HCT116 (cell line): ENCODE data around the gene KCTD17. TPM values are rescaled to one million over a fixed set of nuclear protein-coding genes. Genes with fewer than 3 reads are reported as not detected.

Experiments used
- ATAC-seq: fragments of 200-7000 bp; cut with Tn5 transposase; 2 replicates; pipeline ENCODE4 v1.9.1; 2020; ENCODE audit warnings: mild to moderate bottlenecking, moderate library complexity
- BruUV-seq: library from RNA; stranded (reverse); fragments of 400-500 nt; replicated peaks from 2 replicates; lab custom pipeline; 2021; lab: Mats Ljungman, UMichigan
- CTCF ChIA-PET: fragments of 300-600 bp; sonication (Branson Sonifier 250); formaldehyde crosslinking; loops from one replicate; lab custom pipeline; 2021; ENCODE audit warnings: antibody characterized with exemption; lab: Charles Lee
- POLR2A ChIA-PET: fragments of 300-600, 350-600 bp; sonication (Branson Sonifier 250); formaldehyde crosslinking; loops from one replicate; lab custom pipeline; 2021; ENCODE audit warnings: antibody characterized with exemption; lab: Charles Lee
- RAD21 ChIA-PET, 2 experiments: fragments of 300-600 bp; sonication (Branson Sonifier 250); formaldehyde crosslinking; loops; one replicate each; lab custom pipeline; 2023; ENCODE audit warnings: low total read pairs in 2 of 2; ENCODE audit not compliant: uncharacterized antibody in 2 of 2, unreplicated experiment in 2 of 2, low non-redundant PET in 1 of 2; lab: Charles Lee
- DNase-seq: peaks from one replicate; pipeline ENCODE4 v3.0.0-alpha.2; 2010; ENCODE audit warnings: low read depth, low spot score
- H2AFZ ChIP-seq: fragments of 200-600 bp; shearing (Covaris generic), sonication (generic); 2 replicates; pipeline ENCODE4 v1.6.1; 2017; ENCODE audit warnings: low read depth, mixed run types, mixed read lengths, antibody characterized with exemption, low read length; ENCODE audit not compliant: poor library complexity, severe bottlenecking
- H3K27ac ChIP-seq: 2 replicates; pipeline ENCODE4 v1.5.1; 2012; ENCODE audit warnings: low read depth, low read length
- H3K27me3 ChIP-seq: fragments of 200-600 bp; sonication (generic); 2 replicates; pipeline ENCODE4 v1.6.1; 2016; ENCODE audit warnings: mixed run types, low read length, mixed read lengths; ENCODE audit not compliant: insufficient read depth
- H3K36me3 ChIP-seq, 2 experiments: fragments of 200-500 bp in 1 of 2; fragments of 200-600 bp in 1 of 2; sonication (Bioruptor generic) in 1 of 2; sonication (generic) in 1 of 2; 2 replicates each; pipeline versions ENCODE4 v1.5.1 to v1.6.1; 2014 to 2016; ENCODE audit warnings: low read length in 2 of 2, inconsistent platforms in 1 of 2, mixed read lengths in 1 of 2, mixed run types in 1 of 2; ENCODE audit not compliant: insufficient read depth in 2 of 2, control insufficient read depth in 1 of 2
- H3K4me1 ChIP-seq, 2 experiments: fragments of 200-600 bp in 1 of 2; sonication (generic) in 1 of 2; 2 replicates each; pipeline versions ENCODE4 v1.5.1 to v1.6.1; 2012 to 2017; ENCODE audit warnings: low read length in 2 of 2, inconsistent platforms in 1 of 2, mild to moderate bottlenecking in 1 of 2, mixed read lengths in 1 of 2, mixed run types in 1 of 2, moderate library complexity in 1 of 2; ENCODE audit not compliant: insufficient read depth in 2 of 2, control insufficient read depth in 1 of 2
- H3K4me2 ChIP-seq: fragments of 200-600 bp; sonication (generic); 2 replicates; pipeline ENCODE4 v1.6.1; 2017; ENCODE audit warnings: mixed run types, low read length, mixed read lengths
- H3K4me3 ChIP-seq, 2 experiments: fragments of 200-600 bp in 1 of 2; sonication (generic) in 1 of 2; replicated peaks in 1 of 2; 2 replicates each; pipeline ENCODE4 v1.5.1; 2011 to 2016; ENCODE audit warnings: low read length in 2 of 2, control low read depth in 1 of 2, low read depth in 1 of 2, mild to moderate bottlenecking in 1 of 2, mixed read lengths in 1 of 2, mixed run types in 1 of 2
- H3K79me2 ChIP-seq: fragments of 200-600 bp; sonication (generic); 2 replicates; pipeline ENCODE4 v1.6.1; 2017; ENCODE audit warnings: mild to moderate bottlenecking, mixed run types, low read length, moderate library complexity, mixed read lengths; ENCODE audit not compliant: insufficient read depth
- H3K9ac ChIP-seq: fragments of 200-600 bp; sonication (generic); 2 replicates; pipeline ENCODE4 v1.6.1; 2016; ENCODE audit warnings: low read length, mixed read lengths
- H3K9me2 ChIP-seq: fragments of 200-600 bp; sonication (generic), shearing (Covaris generic); 2 replicates; pipeline ENCODE4 v1.6.1; 2017; ENCODE audit warnings: mixed run types, mild to moderate bottlenecking, moderate library complexity; ENCODE audit not compliant: insufficient read depth
- H3K9me3 ChIP-seq, 2 experiments: fragments of 200-500 bp in 1 of 2; fragments of 200-600 bp in 1 of 2; sonication (Bioruptor generic) in 1 of 2; sonication (generic) in 1 of 2; 2 replicates each; pipeline ENCODE4 v1.6.1; 2014 to 2017; ENCODE audit warnings: low read length in 2 of 2, mixed read lengths in 2 of 2, inconsistent platforms in 1 of 2, low read depth in 1 of 2, mild to moderate bottlenecking in 1 of 2, mixed run types in 1 of 2, moderate library complexity in 1 of 2; ENCODE audit not compliant: control insufficient read depth in 1 of 2, insufficient read depth in 1 of 2
- H4K20me1 ChIP-seq: fragments of 200-600 bp; sonication (generic), shearing (Covaris generic); 2 replicates; pipeline ENCODE4 v1.6.1; 2017; ENCODE audit warnings: mixed run types, mild to moderate bottlenecking, moderate library complexity; ENCODE audit not compliant: insufficient read depth
- CBX3 ChIP-seq: IDR thresholded peaks from 2 replicates; pipeline ENCODE4 v1.6.1; 2012; ENCODE audit warnings: low read depth
- CEBPB ChIP-seq: IDR thresholded peaks from 2 replicates; pipeline ENCODE4 v1.6.1; 2012; ENCODE audit warnings: low read depth
- EGR1 ChIP-seq: IDR thresholded peaks from 2 replicates; pipeline ENCODE4 v1.6.1; 2012; ENCODE audit warnings: low read depth
- ELF1 ChIP-seq: IDR thresholded peaks from 2 replicates; pipeline ENCODE4 v1.6.1; 2012; ENCODE audit warnings: low read depth, borderline replicate concordance
- EZH2 ChIP-seq: fragments of 200-600 bp; sonication (generic); IDR thresholded peaks from 2 replicates; pipeline ENCODE4 v1.6.1; 2017; ENCODE audit warnings: antibody characterized with exemption, mixed run types
- EZH2phosphoT487 ChIP-seq: fragments of 200-600 bp; IDR thresholded peaks from 2 replicates; pipeline ENCODE4 v1.6.1; 2018; ENCODE audit warnings: antibody characterized with exemption, borderline replicate concordance
- FOSL1 ChIP-seq: IDR thresholded peaks from 2 replicates; pipeline ENCODE4 v1.6.1; 2012; ENCODE audit warnings: low read depth
- JUND ChIP-seq: IDR thresholded peaks from 2 replicates; pipeline ENCODE4 v1.6.1; 2012
- POLR2AphosphoS5 ChIP-seq: IDR thresholded peaks from 2 replicates; pipeline ENCODE4 v1.6.1; 2011; ENCODE audit warnings: mild to moderate bottlenecking, low read depth, low read length, moderate library complexity
- RAD21 ChIP-seq: IDR thresholded peaks from 2 replicates; pipeline ENCODE4 v1.6.1; 2012; ENCODE audit warnings: low read depth, mild to moderate bottlenecking
- SIN3A ChIP-seq: IDR thresholded peaks from 2 replicates; pipeline ENCODE4 v1.6.1; 2012; ENCODE audit warnings: low read depth
- SP1 ChIP-seq: IDR thresholded peaks from 2 replicates; pipeline ENCODE4 v1.6.1; 2012; ENCODE audit warnings: low read depth
- YY1 ChIP-seq: IDR thresholded peaks from 2 replicates; pipeline ENCODE4 v1.6.1; 2011; ENCODE audit warnings: low read length, low read depth, moderate library complexity, mild to moderate bottlenecking; ENCODE audit not compliant: insufficient replicate concordance; ENCODE audit errors: extremely low read depth
- ZFX ChIP-seq: fragments of 450-650 bp; IDR thresholded peaks from 2 replicates; pipeline ENCODE4 v1.6.1; 2017
- ZNF274 ChIP-seq: fragments of 200-500 bp; sonication (Bioruptor generic); IDR thresholded peaks from 2 replicates; pipeline ENCODE4 v1.6.1; 2014; ENCODE audit warnings: mild to moderate bottlenecking, low read depth, low read length, inconsistent platforms
- intact Hi-C: fragments of 100-400 bp; cut with micrococcal nuclease; formaldehyde crosslinking; loops from 2 replicates; pipeline ENCODE4 v1.10.0; 2022
- total RNA-seq: library from RNA; stranded (reverse); gene quantifications from one replicate; pipeline ENCODE4 v1.2.1, GENCODE V29; 2021; ENCODE audit not compliant: unreplicated experiment
- TF ChIP-seq, protein P1 (sequence below): IDR thresholded peaks from 2 replicates; pipeline ENCODE4 v1.6.1; 2012; ENCODE audit warnings: low read depth
- TF ChIP-seq, protein P2 (sequence below), 3 experiments: fragments of 200-600 bp in 1 of 3; sonication (generic) in 1 of 3; IDR thresholded peaks in 2 of 3; conservative IDR thresholded peaks in 1 of 3; 2 replicates each; pipeline ENCODE4 v1.5.1; 2012 to 2017; ENCODE audit warnings: low read depth in 2 of 3, low read length in 2 of 3, antibody characterized with exemption in 1 of 3, borderline replicate concordance in 1 of 3, control low read depth in 1 of 3, mild to moderate bottlenecking in 1 of 3, mixed read lengths in 1 of 3, mixed run types in 1 of 3, moderate library complexity in 1 of 3; ENCODE audit not compliant: insufficient read depth in 1 of 3
- TF ChIP-seq, protein P3 (sequence below): IDR thresholded peaks from 2 replicates; pipeline ENCODE4 v1.6.1; 2011; ENCODE audit warnings: mild to moderate bottlenecking, low read length, moderate library complexity; ENCODE audit not compliant: insufficient replicate concordance; ENCODE audit errors: extremely low read depth
- TF ChIP-seq, protein P4 (sequence below): IDR thresholded peaks from 2 replicates; pipeline ENCODE4 v1.6.1; 2012
- TF ChIP-seq, protein P5 (sequence below): IDR thresholded peaks from 2 replicates; pipeline ENCODE4 v1.6.1; 2012

The KCTD17 gene
- total RNA-seq, 1 experiment from 2014 or later: 23.4 TPM

DNA sequence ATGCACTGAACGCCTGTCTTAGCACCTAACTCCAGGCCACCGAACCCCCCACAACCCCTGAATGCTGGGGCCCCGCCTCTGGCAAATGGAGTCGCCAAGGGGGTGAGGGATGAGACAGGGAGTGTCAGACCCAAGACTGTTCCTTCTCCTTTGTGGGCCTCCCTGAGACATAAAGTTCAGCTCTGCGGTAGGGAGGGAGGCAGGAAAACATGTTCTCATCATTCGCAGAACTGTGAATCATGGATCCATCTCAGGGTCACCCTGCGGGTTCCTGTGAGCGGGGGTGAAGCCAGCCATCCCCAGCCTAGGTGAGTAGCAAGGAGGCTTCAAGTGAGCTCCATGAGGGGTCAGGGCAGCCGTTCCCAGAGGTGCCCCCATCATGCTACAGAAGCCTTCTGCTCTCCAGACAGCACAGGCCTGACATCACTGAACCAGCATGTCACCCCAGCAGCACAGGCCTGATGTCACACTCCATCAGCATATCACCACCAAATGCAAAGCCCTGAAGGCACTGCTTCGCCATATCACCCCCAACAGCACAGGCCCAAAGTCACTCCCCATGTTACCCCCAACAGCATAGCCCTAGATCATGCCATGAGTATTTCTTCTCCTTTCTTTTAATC lies 30.8 kb downstream of the KCTD17 start:
- Histone ChIP-seq H3K36me3 (no peaks in the 10 kb centered on the region), H3K4me3 (no peak overlapping the region), H3K4me1 (peaks cover 0 to 11% of the 10 kb centered on the region in 2 experiments; a peak in 2 of 4 replicates), H3K9me3 (no peaks in the 10 kb centered on the region), H2AFZ (no peak overlapping the region), H3K4me2 (no peak overlapping the region), H3K9me2 (no peaks in the 10 kb centered on the region), H3K9ac (no peak overlapping the region), H3K79me2 (no peaks in the 10 kb centered on the region), H4K20me1 (no peaks in the 10 kb centered on the region), H3K27me3 (0 out of 2 replicates have a peak, but pooled peaks cover under 1% of the 10 kb centered on the region), H3K27ac (no peak overlapping the region)
- no peak for DNase-seq
- POLR2A ChIA-PET: no interaction called here
- CTCF ChIA-PET: no interaction called here
- BruUV-seq: no TSS peak
- TF ChIP-seq EZH2 (no peak), ELF1 (no peak), FOSL1 (no peak), ZFX (no peak), POLR2AphosphoS5 (no peak), SIN3A (no peak), ZNF274 (no peak), EZH2phosphoT487 (no peak), CEBPB (no peak), EGR1 (no peak), CBX3 (no peak), SP1 (no peak), JUND (no peak), RAD21 (no peak), YY1 (no peak)
- TF ChIP-seq, protein P1, sequence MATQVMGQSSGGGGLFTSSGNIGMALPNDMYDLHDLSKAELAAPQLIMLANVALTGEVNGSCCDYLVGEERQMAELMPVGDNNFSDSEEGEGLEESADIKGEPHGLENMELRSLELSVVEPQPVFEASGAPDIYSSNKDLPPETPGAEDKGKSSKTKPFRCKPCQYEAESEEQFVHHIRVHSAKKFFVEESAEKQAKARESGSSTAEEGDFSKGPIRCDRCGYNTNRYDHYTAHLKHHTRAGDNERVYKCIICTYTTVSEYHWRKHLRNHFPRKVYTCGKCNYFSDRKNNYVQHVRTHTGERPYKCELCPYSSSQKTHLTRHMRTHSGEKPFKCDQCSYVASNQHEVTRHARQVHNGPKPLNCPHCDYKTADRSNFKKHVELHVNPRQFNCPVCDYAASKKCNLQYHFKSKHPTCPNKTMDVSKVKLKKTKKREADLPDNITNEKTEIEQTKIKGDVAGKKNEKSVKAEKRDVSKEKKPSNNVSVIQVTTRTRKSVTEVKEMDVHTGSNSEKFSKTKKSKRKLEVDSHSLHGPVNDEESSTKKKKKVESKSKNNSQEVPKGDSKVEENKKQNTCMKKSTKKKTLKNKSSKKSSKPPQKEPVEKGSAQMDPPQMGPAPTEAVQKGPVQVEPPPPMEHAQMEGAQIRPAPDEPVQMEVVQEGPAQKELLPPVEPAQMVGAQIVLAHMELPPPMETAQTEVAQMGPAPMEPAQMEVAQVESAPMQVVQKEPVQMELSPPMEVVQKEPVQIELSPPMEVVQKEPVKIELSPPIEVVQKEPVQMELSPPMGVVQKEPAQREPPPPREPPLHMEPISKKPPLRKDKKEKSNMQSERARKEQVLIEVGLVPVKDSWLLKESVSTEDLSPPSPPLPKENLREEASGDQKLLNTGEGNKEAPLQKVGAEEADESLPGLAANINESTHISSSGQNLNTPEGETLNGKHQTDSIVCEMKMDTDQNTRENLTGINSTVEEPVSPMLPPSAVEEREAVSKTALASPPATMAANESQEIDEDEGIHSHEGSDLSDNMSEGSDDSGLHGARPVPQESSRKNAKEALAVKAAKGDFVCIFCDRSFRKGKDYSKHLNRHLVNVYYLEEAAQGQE: no peak
- TF ChIP-seq, protein P2, sequence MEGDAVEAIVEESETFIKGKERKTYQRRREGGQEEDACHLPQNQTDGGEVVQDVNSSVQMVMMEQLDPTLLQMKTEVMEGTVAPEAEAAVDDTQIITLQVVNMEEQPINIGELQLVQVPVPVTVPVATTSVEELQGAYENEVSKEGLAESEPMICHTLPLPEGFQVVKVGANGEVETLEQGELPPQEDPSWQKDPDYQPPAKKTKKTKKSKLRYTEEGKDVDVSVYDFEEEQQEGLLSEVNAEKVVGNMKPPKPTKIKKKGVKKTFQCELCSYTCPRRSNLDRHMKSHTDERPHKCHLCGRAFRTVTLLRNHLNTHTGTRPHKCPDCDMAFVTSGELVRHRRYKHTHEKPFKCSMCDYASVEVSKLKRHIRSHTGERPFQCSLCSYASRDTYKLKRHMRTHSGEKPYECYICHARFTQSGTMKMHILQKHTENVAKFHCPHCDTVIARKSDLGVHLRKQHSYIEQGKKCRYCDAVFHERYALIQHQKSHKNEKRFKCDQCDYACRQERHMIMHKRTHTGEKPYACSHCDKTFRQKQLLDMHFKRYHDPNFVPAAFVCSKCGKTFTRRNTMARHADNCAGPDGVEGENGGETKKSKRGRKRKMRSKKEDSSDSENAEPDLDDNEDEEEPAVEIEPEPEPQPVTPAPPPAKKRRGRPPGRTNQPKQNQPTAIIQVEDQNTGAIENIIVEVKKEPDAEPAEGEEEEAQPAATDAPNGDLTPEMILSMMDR (IDR thresholded peaks at IDR 0.05 in 2 of 3, conservative IDR thresholded peaks at IDR 0.05 in 1 of 3; ENCODE audit: borderline replicate concordance in 1 of 3, insufficient read depth in 1 of 3, low read depth in 2 of 3, low read length in 2 of 3): no peak
- TF ChIP-seq, protein P3, sequence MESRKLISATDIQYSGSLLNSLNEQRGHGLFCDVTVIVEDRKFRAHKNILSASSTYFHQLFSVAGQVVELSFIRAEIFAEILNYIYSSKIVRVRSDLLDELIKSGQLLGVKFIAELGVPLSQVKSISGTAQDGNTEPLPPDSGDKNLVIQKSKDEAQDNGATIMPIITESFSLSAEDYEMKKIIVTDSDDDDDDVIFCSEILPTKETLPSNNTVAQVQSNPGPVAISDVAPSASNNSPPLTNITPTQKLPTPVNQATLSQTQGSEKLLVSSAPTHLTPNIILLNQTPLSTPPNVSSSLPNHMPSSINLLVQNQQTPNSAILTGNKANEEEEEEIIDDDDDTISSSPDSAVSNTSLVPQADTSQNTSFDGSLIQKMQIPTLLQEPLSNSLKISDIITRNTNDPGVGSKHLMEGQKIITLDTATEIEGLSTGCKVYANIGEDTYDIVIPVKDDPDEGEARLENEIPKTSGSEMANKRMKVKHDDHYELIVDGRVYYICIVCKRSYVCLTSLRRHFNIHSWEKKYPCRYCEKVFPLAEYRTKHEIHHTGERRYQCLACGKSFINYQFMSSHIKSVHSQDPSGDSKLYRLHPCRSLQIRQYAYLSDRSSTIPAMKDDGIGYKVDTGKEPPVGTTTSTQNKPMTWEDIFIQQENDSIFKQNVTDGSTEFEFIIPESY: no peak
- TF ChIP-seq, protein P4, sequence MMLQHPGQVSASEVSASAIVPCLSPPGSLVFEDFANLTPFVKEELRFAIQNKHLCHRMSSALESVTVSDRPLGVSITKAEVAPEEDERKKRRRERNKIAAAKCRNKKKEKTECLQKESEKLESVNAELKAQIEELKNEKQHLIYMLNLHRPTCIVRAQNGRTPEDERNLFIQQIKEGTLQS: no peak
- TF ChIP-seq, protein P5, sequence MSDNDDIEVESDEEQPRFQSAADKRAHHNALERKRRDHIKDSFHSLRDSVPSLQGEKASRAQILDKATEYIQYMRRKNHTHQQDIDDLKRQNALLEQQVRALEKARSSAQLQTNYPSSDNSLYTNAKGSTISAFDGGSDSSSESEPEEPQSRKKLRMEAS: no peak
- no peak for ATAC-seq
- RAD21 ChIA-PET: no interaction called here
- intact Hi-C loops: no loop called here
